Cerebellar cortex (tissue), 1 donor: Measurements from ENCODE around the gene ELF5.
A peak's percentile ranks its signal among the peaks of the same experiment; 100 is the strongest.

Source experiments
- DNase-seq: peaks from one replicate; pipeline ENCODE4 v3.0.0-alpha.2; 2015; ENCODE audit warnings: low spot score

ELF5 gene

GRCh38 chr11:34521265-34521664, 7.7 kb upstream of the ELF5 start:
- DNase-seq, result no peak

DNA sequence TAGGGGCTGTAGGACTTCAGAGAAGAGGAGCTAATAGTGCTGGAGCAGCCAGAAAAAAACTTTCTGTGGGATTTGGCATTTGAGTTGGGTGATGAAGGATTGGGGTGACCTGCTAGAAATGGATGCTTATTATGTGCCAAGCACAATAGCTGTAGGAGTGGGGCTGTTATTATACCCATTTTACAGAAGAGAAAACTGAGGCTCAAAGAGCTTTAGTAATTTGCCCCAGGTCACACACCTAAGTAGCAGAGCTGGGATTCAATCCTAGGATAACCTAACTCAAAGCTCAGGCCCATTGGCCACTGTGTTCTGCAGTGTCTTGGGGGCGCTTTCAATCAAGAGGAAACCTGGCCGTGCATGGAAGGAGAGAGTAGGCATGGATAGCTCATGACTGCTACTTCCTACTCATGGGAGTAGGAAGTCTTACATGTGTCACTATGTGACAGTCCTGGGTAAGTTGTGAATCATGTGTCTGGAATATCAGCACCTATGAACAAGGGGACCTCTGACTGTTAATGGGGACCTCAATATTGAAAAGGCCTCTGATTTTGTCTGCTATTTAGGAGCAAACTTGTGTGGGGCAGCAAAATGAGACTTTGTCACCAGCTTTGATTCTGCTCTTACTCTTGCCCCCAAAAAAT, 6.1 kb upstream of the ELF5 start:
- no peak for DNase-seq

- DNase-seq, result peak; percentile 70
Measured at GRCh38 chr11:34516247-34517040, 2.9 kb upstream of the ELF5 start.

DNA sequence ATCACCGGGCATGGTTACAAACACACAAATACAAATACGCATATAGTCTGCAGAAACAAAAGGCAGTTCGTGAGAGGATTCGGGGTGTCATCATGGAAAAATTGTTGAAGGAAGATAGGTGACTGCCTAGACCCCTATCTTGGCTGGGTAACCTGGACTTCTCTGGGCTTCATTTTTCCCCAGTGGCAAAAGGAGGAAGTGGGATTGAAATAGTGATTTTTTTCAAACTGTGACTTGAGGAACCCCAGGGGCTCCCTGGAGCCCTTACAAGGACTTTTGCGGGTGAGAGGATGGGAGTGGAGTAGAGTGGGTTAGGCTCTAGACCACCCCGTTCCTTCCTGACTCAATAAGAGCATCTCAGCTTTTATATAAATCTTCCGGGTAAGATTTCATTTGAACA, 1.0 kb upstream of the ELF5 start:
- DNase-seq, result no peak

DNA sequence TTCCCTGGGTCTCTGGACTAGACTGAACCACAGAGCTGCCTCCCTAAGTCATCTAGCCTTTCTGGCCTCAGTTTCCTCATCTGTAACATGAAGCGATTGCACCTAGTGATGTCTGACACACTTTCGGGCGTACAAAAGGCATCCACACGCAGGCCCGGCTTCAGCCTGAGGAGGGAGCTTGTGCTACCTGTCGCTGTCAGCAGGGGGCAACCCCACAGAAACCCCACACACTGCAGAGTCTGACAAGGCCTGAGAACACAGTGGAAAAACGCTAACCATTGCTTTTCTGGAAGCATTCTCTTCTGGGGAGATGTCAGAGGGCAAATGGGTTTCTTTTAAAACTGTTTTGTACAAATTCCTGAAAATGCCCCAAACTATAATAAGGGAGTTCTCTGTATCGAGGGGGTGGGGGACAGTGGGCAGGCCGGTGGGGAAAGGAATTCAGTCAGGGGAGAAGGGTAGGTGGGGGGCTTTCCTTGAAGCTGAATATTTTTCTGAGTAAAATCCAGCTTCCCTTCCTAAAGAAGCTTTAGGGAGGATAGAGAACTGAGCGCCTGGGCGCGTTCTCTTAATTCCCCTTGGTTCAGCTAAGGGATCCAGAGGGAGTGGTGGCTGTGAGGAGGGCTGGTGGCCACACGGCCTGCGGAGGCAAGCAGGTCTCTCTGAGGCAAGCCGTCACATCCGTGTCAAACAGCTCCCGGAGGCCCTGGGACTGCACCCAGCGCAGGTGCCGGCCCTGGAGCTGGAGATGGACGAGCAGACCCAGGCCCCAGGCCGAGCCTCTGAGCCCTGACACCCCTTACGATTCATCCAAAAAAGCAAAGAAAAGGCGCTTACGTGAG, 533 bp downstream of the ELF5 start:
- peak; percentile 33 for DNase-seq

DNA sequence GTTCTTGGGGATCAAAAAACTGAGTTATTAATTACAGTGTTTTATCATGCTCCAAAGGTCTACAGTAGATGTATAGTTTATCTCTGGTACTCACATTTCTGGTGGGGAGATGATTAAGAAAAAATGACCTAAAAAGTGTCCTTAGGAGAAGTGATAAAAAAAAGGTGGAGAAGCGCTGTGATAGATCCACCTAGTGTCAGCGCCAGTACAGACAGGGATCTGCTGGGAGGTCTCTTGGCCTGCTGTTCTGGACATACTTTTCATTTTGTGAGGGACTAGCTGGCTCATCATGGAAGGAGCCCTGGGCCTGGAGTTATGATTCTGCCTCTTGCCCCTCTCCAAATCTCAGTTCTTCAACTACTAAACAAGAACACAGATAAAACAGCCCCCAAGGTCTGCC, 2.9 kb downstream of the ELF5 start:
- DNase-seq, result no peak

GRCh38 chr11:34510218-34510617, 3.4 kb downstream of the ELF5 start:
- no peak for DNase-seq

GRCh38 chr11:34509336-34509876, 4.2 kb downstream of the ELF5 start:
- no peak for DNase-seq

- DNase-seq, result no peak
Measured at GRCh38 chr11:34508524-34508923, 5.1 kb downstream of the ELF5 start.

GRCh38 chr11:34507610-34508009, 6.0 kb downstream of the ELF5 start:
- DNase-seq, result no peak

DNA sequence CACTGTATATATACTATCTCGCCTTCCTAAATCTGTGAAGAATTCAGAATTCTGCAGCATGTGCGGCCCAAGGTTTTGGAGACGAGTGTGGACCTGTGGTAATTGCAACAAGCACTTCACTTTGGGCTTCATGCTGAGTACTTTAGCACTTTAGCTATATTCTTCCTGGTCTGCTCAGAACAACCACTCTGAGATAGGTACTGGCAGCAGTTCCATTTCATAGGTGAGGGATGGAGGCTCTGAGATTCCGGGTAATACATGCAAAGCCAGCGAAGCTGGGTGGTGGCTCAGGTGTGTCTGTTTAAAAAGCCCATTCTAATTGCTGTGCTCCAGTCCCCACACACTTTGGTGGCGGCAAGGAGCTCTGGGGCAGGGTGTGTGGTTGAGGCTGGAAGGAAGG, 6.4 kb downstream of the ELF5 start:
- no peak for DNase-seq

- DNase-seq, result no peak
Measured at GRCh38 chr11:34505874-34506273, 7.7 kb downstream of the ELF5 start.

DNA sequence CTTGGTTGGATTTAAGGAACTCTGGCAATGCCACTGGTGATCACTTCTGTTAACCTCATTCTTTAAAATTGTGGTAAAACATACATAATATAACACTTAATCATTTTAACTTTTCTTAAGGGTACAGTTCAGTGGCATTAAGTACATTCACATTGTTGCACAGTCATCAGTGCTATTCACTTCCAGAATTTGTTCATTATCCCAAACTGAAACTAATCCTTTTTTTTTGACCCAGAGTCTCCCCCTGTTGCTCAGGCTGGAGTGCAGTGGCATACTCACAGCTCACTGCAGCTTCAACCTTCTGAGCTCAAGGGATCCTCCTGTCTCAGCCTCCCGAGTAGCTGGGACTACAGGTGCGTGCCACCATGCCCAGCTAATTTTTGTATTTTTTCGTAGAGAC, 10.6 kb downstream of the ELF5 start:
- no peak for DNase-seq

DNA sequence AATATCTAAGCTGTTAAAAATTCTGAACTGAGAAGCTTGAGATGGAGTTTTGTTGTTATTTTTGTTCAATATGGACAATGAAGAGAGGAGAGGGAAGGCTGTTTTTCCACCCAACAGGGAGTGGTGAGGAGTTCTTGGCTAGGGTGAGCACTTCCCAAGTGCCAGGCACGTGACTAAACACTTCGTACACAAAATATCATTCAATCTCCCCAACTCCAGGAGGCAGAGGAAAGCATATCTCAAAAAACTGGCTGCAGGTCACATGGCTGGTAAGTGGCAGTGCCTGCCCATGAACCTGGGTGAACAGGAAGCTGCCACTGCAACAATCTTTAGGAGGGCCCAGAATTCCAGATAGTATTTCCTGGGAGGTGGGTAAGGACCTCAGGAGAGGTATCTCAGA, 11.6 kb downstream of the ELF5 start:
- DNase-seq, result no peak

- no peak for DNase-seq
Measured at GRCh38 chr11:34501500-34501899, 12.1 kb downstream of the ELF5 start.

GRCh38 chr11:34499719-34500500, 13.7 kb downstream of the ELF5 start:
- DNase-seq, result no peak

DNA sequence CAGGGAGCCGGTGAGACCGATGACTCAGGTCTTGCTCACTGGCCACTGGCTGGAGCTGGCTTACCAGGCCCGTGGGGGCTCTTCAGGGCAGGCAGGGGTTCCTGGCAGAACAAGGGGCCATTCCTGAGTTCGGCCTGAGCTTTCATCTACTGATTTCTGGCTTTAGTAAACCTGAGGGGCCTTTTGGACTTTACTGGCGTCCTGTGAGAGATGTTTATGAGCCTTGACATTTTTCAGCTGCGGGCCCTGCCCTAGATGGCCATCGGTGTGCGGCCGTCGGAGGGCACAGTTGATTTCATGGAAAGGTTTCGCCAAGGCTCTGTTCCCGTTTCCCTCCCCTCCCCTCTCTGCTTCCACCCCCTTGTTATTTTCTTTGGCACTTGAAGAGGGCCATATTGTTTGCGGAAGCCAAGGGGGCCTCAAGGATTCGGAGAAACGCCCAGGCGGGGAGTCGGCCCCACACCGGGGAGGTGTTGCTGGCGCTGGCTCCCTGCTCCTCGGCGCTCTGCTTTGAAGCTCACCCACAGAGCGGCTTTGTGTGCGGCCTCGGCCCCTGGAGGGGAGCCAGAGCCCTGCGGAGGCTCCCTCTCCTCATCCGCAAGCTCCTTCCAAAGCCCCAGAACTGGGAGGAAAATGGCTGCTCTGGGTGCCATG, 17.7 kb downstream of the ELF5 start:
- no peak for DNase-seq

DNA sequence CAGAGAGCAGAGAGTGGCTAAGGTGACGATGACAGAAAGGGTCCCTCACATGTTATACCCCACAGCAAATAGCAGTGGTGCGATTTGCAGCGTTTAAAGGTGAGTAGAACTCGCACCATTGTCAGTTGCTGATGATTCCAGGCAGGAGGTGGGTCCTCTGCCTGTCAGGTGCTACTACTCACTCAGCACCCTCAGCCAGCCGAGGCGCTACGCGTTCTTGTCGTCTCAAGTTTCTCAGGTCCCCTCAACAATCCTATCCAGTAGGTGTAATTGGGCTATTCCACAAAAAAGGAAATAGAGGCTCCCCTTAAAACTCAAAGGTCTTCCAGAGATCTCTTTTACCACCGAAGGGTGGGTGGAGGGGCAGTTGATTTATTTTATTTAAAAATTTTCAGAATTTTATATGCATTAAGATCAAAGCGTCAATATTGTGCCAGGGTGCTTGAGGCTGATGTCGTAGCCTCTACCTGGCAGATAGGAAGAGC, 18.3 kb downstream of the ELF5 start:
- no peak for DNase-seq

- DNase-seq, result no peak
Measured at GRCh38 chr11:34493926-34494595, 19.5 kb downstream of the ELF5 start.

DNA sequence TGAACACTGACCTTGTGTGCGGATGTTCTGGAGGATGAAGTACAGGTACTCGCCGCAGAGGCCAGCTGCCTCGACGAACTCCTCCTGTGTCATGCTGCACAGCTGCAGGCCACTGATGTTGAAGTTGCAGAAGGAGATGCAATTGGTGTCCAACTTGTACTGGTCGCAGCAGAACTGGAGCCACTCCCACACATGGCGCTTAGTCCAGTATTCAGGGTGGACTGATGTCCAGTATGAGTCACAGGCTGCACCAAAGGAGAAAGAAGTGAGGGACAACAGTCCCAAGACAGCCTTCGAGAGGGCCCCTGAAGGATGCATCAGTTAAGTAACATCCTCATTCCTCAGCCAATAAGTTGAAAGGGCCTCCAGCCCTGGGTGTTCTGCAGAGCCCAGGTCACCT, 20.1 kb downstream of the ELF5 start:
- no peak for DNase-seq
